Tibial nerve (tissue), 4 donors: ENCODE measurements around the gene RXFP1. TPM values are rescaled to one million over a fixed set of nuclear protein-coding genes. Genes with fewer than 3 reads are reported as not detected.

Experiments
- DNase-seq, 2 donors: peaks; one replicate each; pipeline ENCODE4 v3.0.0-alpha.2; 2019; ENCODE audit warnings: low spot score in 2 of 2
- H3K27ac ChIP-seq, 4 donors: fragments of 200-600 bp; sonication (generic) in 3 of 4; one replicate each; pipeline ENCODE4 v1.5.1; 2017 to 2019; ENCODE audit warnings: mild to moderate bottlenecking in 1 of 4
- H3K27me3 ChIP-seq, 2 donors: fragments of 200-600 bp; sonication (generic) in 1 of 2; one replicate each; pipeline versions ENCODE4 v1.5.1 to v1.6.0; 2017 to 2019
- H3K36me3 ChIP-seq, 3 donors: fragments of 200-600 bp; sonication (generic); one replicate each; pipeline ENCODE4 v1.5.1; 2018 to 2019
- H3K4me1 ChIP-seq, 4 donors: fragments of 200-600 bp; sonication (generic) in 3 of 4; one replicate each; pipeline ENCODE4 v1.5.1; 2017 to 2019
- H3K4me3 ChIP-seq, 4 donors: fragments of 200-600 bp; sonication (generic) in 3 of 4; one replicate each; pipeline ENCODE4 v1.5.1; 2017 to 2019; ENCODE audit warnings: mild to moderate bottlenecking in 1 of 4, moderate library complexity in 1 of 4
- H3K9me3 ChIP-seq, 4 donors: fragments of 200-600 bp; sonication (generic) in 3 of 4; one replicate each; pipeline ENCODE4 v1.5.1; 2017 to 2019
- EP300 ChIP-seq, 2 donors: sonication (generic); formaldehyde crosslinking; IDR thresholded peaks; one replicate each; pipeline ENCODE4 v1.6.1; 2017; ENCODE audit warnings: antibody characterized with exemption in 2 of 2, mild to moderate bottlenecking in 1 of 2
- POLR2A ChIP-seq, 2 donors: fragments of 450-650 bp; IDR thresholded peaks; one replicate each; pipeline ENCODE4 v1.6.1; 2017; ENCODE audit warnings: antibody characterized with exemption in 2 of 2, mild to moderate bottlenecking in 2 of 2, moderate library complexity in 2 of 2
- WGBS, 2 donors: methylation state at CpG; one replicate each; pipeline ENCODE4 v1.1.5; 2018; 5-methylcytosine and 5-hydroxymethylcytosine counted together
- small RNA-seq: library from RNA; depleted of rRNA; stranded (forward); fragments of <200 nt; gene quantifications from one replicate; pipeline ENCODE3, GENCODE V24; 2016
- total RNA-seq, 4 donors: library from RNA; depleted of rRNA; stranded (reverse); fragments of >200 nt; gene quantifications; one replicate each; pipeline ENCODE4 v1.1.0, GENCODE V29; 2016
- TF ChIP-seq, protein P1 (sequence below), 5 experiments: fragments of 200-600 bp in 3 of 5; fragments of 450-650 bp in 2 of 5; sonication (generic) in 3 of 5; IDR thresholded peaks; one replicate each; pipeline ENCODE4 v1.5.1; 2016 to 2019; ENCODE audit warnings: antibody characterized with exemption in 5 of 5, mild to moderate bottlenecking in 3 of 5, moderate library complexity in 2 of 5

The RXFP1 gene
- total RNA-seq, 4 donors from 2014 or later: not detected

DNA sequence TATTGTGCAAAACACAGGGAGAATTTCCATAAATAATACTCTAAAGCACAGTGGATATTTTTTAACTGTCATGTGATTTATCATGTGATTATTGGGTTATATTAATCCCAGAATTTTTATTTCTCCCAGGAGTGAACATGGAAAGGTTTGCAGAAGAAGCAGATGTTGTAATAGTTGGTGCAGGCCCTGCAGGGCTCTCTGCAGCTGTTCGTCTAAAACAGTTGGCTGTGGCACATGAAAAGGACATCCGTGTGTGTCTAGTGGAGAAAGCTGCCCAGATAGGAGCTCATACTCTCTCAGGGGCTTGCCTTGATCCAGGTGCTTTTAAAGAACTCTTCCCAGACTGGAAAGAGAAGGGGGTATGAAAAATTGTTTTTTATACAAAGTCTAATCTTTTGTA, 160.4 kb downstream of the RXFP1 start:
- Histone ChIP-seq H3K27me3 (no peaks in the 10 kb centered on the region), H3K36me3 (peaks cover 0 to 44% (median 0%) of the 10 kb centered on the region in 3 donors), H3K9me3 (no peaks in the 10 kb centered on the region), H3K4me3 (no peak overlapping the region), H3K27ac (no peak overlapping the region), H3K4me1 (no peaks in the 10 kb centered on the region)
- WGBS, 2 donors: 59 to 62% methylated on average over 2 of the region's 2 CpGs
- DNase-seq: no peak
- no peak for TF ChIP-seq EP300 (IDR thresholded peaks at IDR 0.05)
- TF ChIP-seq, protein P1, sequence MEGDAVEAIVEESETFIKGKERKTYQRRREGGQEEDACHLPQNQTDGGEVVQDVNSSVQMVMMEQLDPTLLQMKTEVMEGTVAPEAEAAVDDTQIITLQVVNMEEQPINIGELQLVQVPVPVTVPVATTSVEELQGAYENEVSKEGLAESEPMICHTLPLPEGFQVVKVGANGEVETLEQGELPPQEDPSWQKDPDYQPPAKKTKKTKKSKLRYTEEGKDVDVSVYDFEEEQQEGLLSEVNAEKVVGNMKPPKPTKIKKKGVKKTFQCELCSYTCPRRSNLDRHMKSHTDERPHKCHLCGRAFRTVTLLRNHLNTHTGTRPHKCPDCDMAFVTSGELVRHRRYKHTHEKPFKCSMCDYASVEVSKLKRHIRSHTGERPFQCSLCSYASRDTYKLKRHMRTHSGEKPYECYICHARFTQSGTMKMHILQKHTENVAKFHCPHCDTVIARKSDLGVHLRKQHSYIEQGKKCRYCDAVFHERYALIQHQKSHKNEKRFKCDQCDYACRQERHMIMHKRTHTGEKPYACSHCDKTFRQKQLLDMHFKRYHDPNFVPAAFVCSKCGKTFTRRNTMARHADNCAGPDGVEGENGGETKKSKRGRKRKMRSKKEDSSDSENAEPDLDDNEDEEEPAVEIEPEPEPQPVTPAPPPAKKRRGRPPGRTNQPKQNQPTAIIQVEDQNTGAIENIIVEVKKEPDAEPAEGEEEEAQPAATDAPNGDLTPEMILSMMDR (IDR thresholded peaks at IDR 0.05): no peak
- TF ChIP-seq POLR2A (IDR thresholded peaks at IDR 0.05): no peak

- 58 to 83% methylated on average over 1 of the region's 1 CpG for WGBS, 2 donors
Observed at GRCh38 chr4:158688813-158689212, 167.1 kb downstream of the RXFP1 start.

More at GRCh38 chr4:158688813-158689212, 167.1 kb downstream of the RXFP1 start:
- Histone ChIP-seq H3K36me3 (peaks cover 0 to 76% (median 0%) of the 10 kb centered on the region in 3 donors), H3K27me3 (no peaks in the 10 kb centered on the region), H3K27ac (no peak overlapping the region), H3K4me1 (no peaks in the 10 kb centered on the region), H3K4me3 (no peak overlapping the region), H3K9me3 (no peaks in the 10 kb centered on the region)
- no peak for DNase-seq
- TF ChIP-seq EP300 (IDR thresholded peaks at IDR 0.05): no peak
- TF ChIP-seq, protein P1 (IDR thresholded peaks at IDR 0.05): no peak
- no peak for TF ChIP-seq POLR2A (IDR thresholded peaks at IDR 0.05)

Small RNAs within 50 kb of the gene (small RNA-seq; reads per million reads assigned to genes)
- gene RF00012: not detected

Other genes starting within 250 kb of the RXFP1 start
- 1 to 10 TPM; 1.3 to 4.5 (median 2.9) TPM for gene C4orf46, start 150.0 kb downstream of the RXFP1 start, total RNA-seq
- gene ETFDH, start 150.4 kb downstream of the RXFP1 start, total RNA-seq: 10 to 100 TPM; 27.3 to 58.8 (median 40.8) TPM
- 10 to 100 TPM; 12.0 to 21.1 (median 16.1) TPM for gene PPID, start 201.5 kb downstream of the RXFP1 start, total RNA-seq
- 10 to 100 TPM; 61.5 to 74.3 (median 69.3) TPM for gene FNIP2, start 247.1 kb downstream of the RXFP1 start, total RNA-seq